Measurements from ENCODE around the gene MYF5.

MYF5 gene

GRCh38 chr12:80707126-80707829 is 9.4 kb upstream of the MYF5 start, which contains the start of gene MYF6:
Gene MYF6 (plus strand): TSS chr12:80707634. CDS start chr12:80707720, 86 bp downstream.
- Histone ChIP-seq H3K27ac (ENCODE audit: insufficient read depth, low read length, poor library complexity, severe bottlenecking) (no peak within 1 kb of the TSS), H3K4me3 (ENCODE audit: insufficient read depth, low read depth, low read length, poor library complexity, severe bottlenecking) (no peak within 1 kb of the TSS), H3K27me3 (replicated peaks; ENCODE audit: control insufficient read depth, insufficient read depth, low read length, poor library complexity, severe bottlenecking) (no peaks in the 10 kb centered on the region), H3K4me1 (ENCODE audit: control insufficient read depth, insufficient read depth, low read length, poor library complexity, severe bottlenecking) (no peaks in the 10 kb centered on the region), H3K36me3 (ENCODE audit: control insufficient read depth, insufficient read depth, low read length) (no peaks in the 10 kb centered on the region), H3K9me3 (ENCODE audit: control insufficient read depth, low read length) (no peaks in the 10 kb centered on the region)
- no peak for DNase-seq

GRCh38 chr12:80707830-80708258 is 8.9 kb upstream of the MYF5 start:
- Histone ChIP-seq H3K9me3 (ENCODE audit: control insufficient read depth, low read length) (no peaks in the 10 kb centered on the region), H3K36me3 (ENCODE audit: control insufficient read depth, insufficient read depth, low read length) (no peaks in the 10 kb centered on the region), H3K4me3 (ENCODE audit: insufficient read depth, low read depth, low read length, poor library complexity, severe bottlenecking) (no peak overlapping the region), H3K4me1 (ENCODE audit: control insufficient read depth, insufficient read depth, low read length, poor library complexity, severe bottlenecking) (no peaks in the 10 kb centered on the region), H3K27ac (ENCODE audit: insufficient read depth, low read length, poor library complexity, severe bottlenecking) (no peak overlapping the region), H3K27me3 (replicated peaks; ENCODE audit: control insufficient read depth, insufficient read depth, low read length, poor library complexity, severe bottlenecking) (no peaks in the 10 kb centered on the region)
- no peak for DNase-seq

GRCh38 chr12:80708259-80708974 is 8.3 kb upstream of the MYF5 start:
- no peak for DNase-seq
- H3K4me3 ChIP-seq (ENCODE audit: insufficient read depth, low read depth, low read length, poor library complexity, severe bottlenecking) = no peak overlapping the region

GRCh38 chr12:80708975-80709328 is 7.8 kb upstream of the MYF5 start:
- DNase-seq = no peak
- no peaks in the 10 kb centered on the region for H3K27me3 ChIP-seq (replicated peaks; ENCODE audit: control insufficient read depth, insufficient read depth, low read length, poor library complexity, severe bottlenecking)
- H3K27ac ChIP-seq (ENCODE audit: insufficient read depth, low read length, poor library complexity, severe bottlenecking) = no peak overlapping the region
- H3K36me3 ChIP-seq (ENCODE audit: control insufficient read depth, insufficient read depth, low read length) = no peaks in the 10 kb centered on the region
- H3K4me3 ChIP-seq (ENCODE audit: insufficient read depth, low read depth, low read length, poor library complexity, severe bottlenecking) = no peak overlapping the region
- no peaks in the 10 kb centered on the region for H3K4me1 ChIP-seq (ENCODE audit: control insufficient read depth, insufficient read depth, low read length, poor library complexity, severe bottlenecking)
- no peaks in the 10 kb centered on the region for H3K9me3 ChIP-seq (ENCODE audit: control insufficient read depth, low read length)

More at GRCh38 chr12:80708259-80708974, 8.3 kb upstream of the MYF5 start:
- Histone ChIP-seq H3K27ac (ENCODE audit: insufficient read depth, low read length, poor library complexity, severe bottlenecking) (no peak overlapping the region), H3K4me1 (ENCODE audit: control insufficient read depth, insufficient read depth, low read length, poor library complexity, severe bottlenecking) (no peaks in the 10 kb centered on the region), H3K36me3 (ENCODE audit: control insufficient read depth, insufficient read depth, low read length) (no peaks in the 10 kb centered on the region), H3K27me3 (replicated peaks; ENCODE audit: control insufficient read depth, insufficient read depth, low read length, poor library complexity, severe bottlenecking) (no peaks in the 10 kb centered on the region), H3K9me3 (ENCODE audit: control insufficient read depth, low read length) (no peaks in the 10 kb centered on the region)

GRCh38 chr12:80709811-80710726 is 6.6 kb upstream of the MYF5 start:
- Histone ChIP-seq H3K4me3 (ENCODE audit: insufficient read depth, low read depth, low read length, poor library complexity, severe bottlenecking) (no peak overlapping the region), H3K27me3 (replicated peaks; ENCODE audit: control insufficient read depth, insufficient read depth, low read length, poor library complexity, severe bottlenecking) (no peaks in the 10 kb centered on the region), H3K4me1 (ENCODE audit: control insufficient read depth, insufficient read depth, low read length, poor library complexity, severe bottlenecking) (no peaks in the 10 kb centered on the region), H3K27ac (ENCODE audit: insufficient read depth, low read length, poor library complexity, severe bottlenecking) (no peak overlapping the region), H3K36me3 (ENCODE audit: control insufficient read depth, insufficient read depth, low read length) (no peaks in the 10 kb centered on the region), H3K9me3 (ENCODE audit: control insufficient read depth, low read length) (no peaks in the 10 kb centered on the region)
- DNase-seq = no peak

- H3K4me3 ChIP-seq (ENCODE audit: insufficient read depth, low read depth, low read length, poor library complexity, severe bottlenecking) = no peak overlapping the region
- H3K27ac ChIP-seq (ENCODE audit: insufficient read depth, low read length, poor library complexity, severe bottlenecking) = no peak overlapping the region
- no peaks in the 10 kb centered on the region for H3K4me1 ChIP-seq (ENCODE audit: control insufficient read depth, insufficient read depth, low read length, poor library complexity, severe bottlenecking)
- no peak for DNase-seq
- H3K9me3 ChIP-seq (ENCODE audit: control insufficient read depth, low read length) = no peaks in the 10 kb centered on the region
- no peaks in the 10 kb centered on the region for H3K36me3 ChIP-seq (ENCODE audit: control insufficient read depth, insufficient read depth, low read length)
- no peaks in the 10 kb centered on the region for H3K27me3 ChIP-seq (replicated peaks; ENCODE audit: control insufficient read depth, insufficient read depth, low read length, poor library complexity, severe bottlenecking)
Observed at GRCh38 chr12:80710727-80711449, 5.8 kb upstream of the MYF5 start.

- H3K27ac ChIP-seq (ENCODE audit: insufficient read depth, low read length, poor library complexity, severe bottlenecking) = no peak overlapping the region
- H3K9me3 ChIP-seq (ENCODE audit: control insufficient read depth, low read length) = no peaks in the 10 kb centered on the region
- H3K4me3 ChIP-seq (ENCODE audit: insufficient read depth, low read depth, low read length, poor library complexity, severe bottlenecking) = no peak overlapping the region
- no peaks in the 10 kb centered on the region for H3K36me3 ChIP-seq (ENCODE audit: control insufficient read depth, insufficient read depth, low read length)
- no peak for DNase-seq
- H3K27me3 ChIP-seq (replicated peaks; ENCODE audit: control insufficient read depth, insufficient read depth, low read length, poor library complexity, severe bottlenecking) = no peaks in the 10 kb centered on the region
- H3K4me1 ChIP-seq (ENCODE audit: control insufficient read depth, insufficient read depth, low read length, poor library complexity, severe bottlenecking) = no peaks in the 10 kb centered on the region
Observed at GRCh38 chr12:80711866-80712265, 4.8 kb upstream of the MYF5 start.

GRCh38 chr12:80712866-80713265 is 3.8 kb upstream of the MYF5 start:
- no peaks in the 10 kb centered on the region for H3K9me3 ChIP-seq (ENCODE audit: control insufficient read depth, low read length)
- H3K36me3 ChIP-seq (ENCODE audit: control insufficient read depth, insufficient read depth, low read length) = no peaks in the 10 kb centered on the region
- no peak overlapping the region for H3K4me3 ChIP-seq (ENCODE audit: insufficient read depth, low read depth, low read length, poor library complexity, severe bottlenecking)
- H3K27ac ChIP-seq (ENCODE audit: insufficient read depth, low read length, poor library complexity, severe bottlenecking) = no peak overlapping the region
- H3K4me1 ChIP-seq (ENCODE audit: control insufficient read depth, insufficient read depth, low read length, poor library complexity, severe bottlenecking) = no peaks in the 10 kb centered on the region
- DNase-seq = no peak
- H3K27me3 ChIP-seq (replicated peaks; ENCODE audit: control insufficient read depth, insufficient read depth, low read length, poor library complexity, severe bottlenecking) = no peaks in the 10 kb centered on the region

- H3K27ac ChIP-seq (ENCODE audit: insufficient read depth, low read length, poor library complexity, severe bottlenecking) = no peak overlapping the region
- no peak overlapping the region for H3K4me3 ChIP-seq (ENCODE audit: insufficient read depth, low read depth, low read length, poor library complexity, severe bottlenecking)
Observed at GRCh38 chr12:80713419-80713818, 3.3 kb upstream of the MYF5 start.

More at GRCh38 chr12:80713419-80713818, 3.3 kb upstream of the MYF5 start:
- H3K36me3 ChIP-seq (ENCODE audit: control insufficient read depth, insufficient read depth, low read length) = no peaks in the 10 kb centered on the region
- H3K4me1 ChIP-seq (ENCODE audit: control insufficient read depth, insufficient read depth, low read length, poor library complexity, severe bottlenecking) = no peaks in the 10 kb centered on the region
- no peaks in the 10 kb centered on the region for H3K27me3 ChIP-seq (replicated peaks; ENCODE audit: control insufficient read depth, insufficient read depth, low read length, poor library complexity, severe bottlenecking)
- no peak for DNase-seq
- no peaks in the 10 kb centered on the region for H3K9me3 ChIP-seq (ENCODE audit: control insufficient read depth, low read length)

All from effector memory CD4-positive, alpha-beta T cell (primary cell).